ENCODE results near the gene OR6V1. TPM values are rescaled to one million over a fixed set of nuclear protein-coding genes. Genes with fewer than 3 reads are reported as not detected.

Gene OR6V1, protein sequence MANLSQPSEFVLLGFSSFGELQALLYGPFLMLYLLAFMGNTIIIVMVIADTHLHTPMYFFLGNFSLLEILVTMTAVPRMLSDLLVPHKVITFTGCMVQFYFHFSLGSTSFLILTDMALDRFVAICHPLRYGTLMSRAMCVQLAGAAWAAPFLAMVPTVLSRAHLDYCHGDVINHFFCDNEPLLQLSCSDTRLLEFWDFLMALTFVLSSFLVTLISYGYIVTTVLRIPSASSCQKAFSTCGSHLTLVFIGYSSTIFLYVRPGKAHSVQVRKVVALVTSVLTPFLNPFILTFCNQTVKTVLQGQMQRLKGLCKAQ
- not detected for polyA plus RNA-seq (2013)

- Histone ChIP-seq H3K36me3 (ENCODE audit: control insufficient read depth in 4 of 4, insufficient read depth in 4 of 4, low read length in 3 of 4) (no peaks in the 10 kb centered on the region), H3K4me1 (ENCODE audit: control extremely low read depth in 1 of 4, control insufficient read depth in 4 of 4, insufficient read depth in 4 of 4, low read length in 3 of 4) (peaks cover 0 to 17% (median 4%) of the 10 kb centered on the region in 4 experiments), H3K9me3 (ENCODE audit: control extremely low read depth in 1 of 5, control insufficient read depth in 4 of 5, insufficient read depth in 2 of 5, low read depth in 1 of 5, low read length in 4 of 5) (peaks cover 0 to 2% (median 0%) of the 10 kb centered on the region in 5 experiments), H3K4me3 (ENCODE audit: control insufficient read depth in 1 of 7, extremely low read depth in 1 of 7, insufficient read depth in 4 of 7, low read depth in 2 of 7, low read length in 6 of 7) (no peak within 1 kb of the TSS), H3K27ac (ENCODE audit: insufficient read depth in 1 of 2, low read depth in 1 of 2, low read length in 2 of 2, poor library complexity in 1 of 2, severe bottlenecking in 2 of 2) (no peak within 1 kb of the TSS), H3K27me3 (replicated peaks in 2 of 5; ENCODE audit: control insufficient read depth in 4 of 5, insufficient read depth in 5 of 5, low read length in 4 of 5) (no peaks in the 10 kb centered on the region)
- ChIA-PET POLR2A (no interaction called here), CTCF (interaction anchor here (1.5 kb wide), 1 partner anchor 10 kb away, joined by 4 read pairs; no protein-coding TSS in a partner anchor)
- WGBS (ENCODE audit: insufficient coverage) = 100% methylated on average over 4 of the region's 4 CpGs
- DNase-seq = no peak
These were observed at the start of gene OR6V1 for GRCh38 chr7:143052041-143052440. Gene OR6V1 (plus strand): TSS chr7:143052341. CDS start chr7:143052341, 0 bp downstream.

- 90% methylated on average over 5 of the region's 5 CpGs for WGBS (ENCODE audit: insufficient coverage)
- H3K4me3 ChIP-seq (ENCODE audit: control insufficient read depth in 1 of 7, extremely low read depth in 1 of 7, insufficient read depth in 4 of 7, low read depth in 2 of 7, low read length in 6 of 7) = peak overlapping the region in 4 of 7 experiments; percentile 14 to 76 (median 52)
- POLR2A ChIA-PET = interaction anchor here (0.6 kb wide), 1 partner anchor 222 kb away, joined by 3 read pairs; no protein-coding TSS in a partner anchor
These were observed 49.2 kb upstream of the OR6V1 start for GRCh38 chr7:143002898-143003297.

GRCh38 chr7:143003393-143004051 lies 48.6 kb upstream of the OR6V1 start:
- 17% methylated on average over 1 of the region's 6 CpGs for WGBS (ENCODE audit: insufficient coverage)
- POLR2A ChIA-PET = interaction anchor here (0.6 kb wide), 1 partner anchor 221 kb away, joined by 3 read pairs; no protein-coding TSS in a partner anchor
- H3K4me1 ChIP-seq (ENCODE audit: control extremely low read depth in 1 of 4, control insufficient read depth in 4 of 4, insufficient read depth in 4 of 4, low read length in 3 of 4) = peaks cover 0 to 18% (median 3%) of the 10 kb centered on the region in 4 experiments
- peak; percentile 67 to 85 (median 78) for DNase-seq
- no peaks in the 10 kb centered on the region for H3K9me3 ChIP-seq (ENCODE audit: control extremely low read depth in 1 of 5, control insufficient read depth in 4 of 5, insufficient read depth in 2 of 5, low read depth in 1 of 5, low read length in 4 of 5)
- no peak overlapping the region for H3K27ac ChIP-seq (ENCODE audit: insufficient read depth in 1 of 2, low read depth in 1 of 2, low read length in 2 of 2, poor library complexity in 1 of 2, severe bottlenecking in 2 of 2)
- H3K4me3 ChIP-seq (ENCODE audit: control insufficient read depth in 1 of 7, extremely low read depth in 1 of 7, insufficient read depth in 4 of 7, low read depth in 2 of 7, low read length in 6 of 7) = peak overlapping the region in 5 of 7 experiments; percentile 14 to 76 (median 55)
- CTCF ChIA-PET = interaction anchor here (0.9 to 21.3 kb wide), 29 partner anchors 10 to 707 kb away, joined by 3 to 326 read pairs (median 5); partner anchors contain the start of genes EPHB6, OR9A2 and TAS2R40
- no peaks in the 10 kb centered on the region for H3K36me3 ChIP-seq (ENCODE audit: control insufficient read depth in 4 of 4, insufficient read depth in 4 of 4, low read length in 3 of 4)
- H3K27me3 ChIP-seq (replicated peaks in 2 of 5; ENCODE audit: control insufficient read depth in 4 of 5, insufficient read depth in 5 of 5, low read length in 4 of 5) = no peaks in the 10 kb centered on the region

More at GRCh38 chr7:143002898-143003297, 49.2 kb upstream of the OR6V1 start:
- CTCF ChIA-PET = interaction anchor here (0.6 to 21.3 kb wide), 32 partner anchors 8 to 706 kb away, joined by 3 to 326 read pairs (median 4); partner anchors contain the start of genes EPHB6, OR9A2 and TAS2R40
- H3K9me3 ChIP-seq (ENCODE audit: control extremely low read depth in 1 of 5, control insufficient read depth in 4 of 5, insufficient read depth in 2 of 5, low read depth in 1 of 5, low read length in 4 of 5) = no peaks in the 10 kb centered on the region
- H3K27ac ChIP-seq (ENCODE audit: insufficient read depth in 1 of 2, low read depth in 1 of 2, low read length in 2 of 2, poor library complexity in 1 of 2, severe bottlenecking in 2 of 2) = no peak overlapping the region
- no peak for DNase-seq
- no peaks in the 10 kb centered on the region for H3K36me3 ChIP-seq (ENCODE audit: control insufficient read depth in 4 of 4, insufficient read depth in 4 of 4, low read length in 3 of 4)
- H3K27me3 ChIP-seq (replicated peaks in 2 of 5; ENCODE audit: control insufficient read depth in 4 of 5, insufficient read depth in 5 of 5, low read length in 4 of 5) = no peaks in the 10 kb centered on the region
- H3K4me1 ChIP-seq (ENCODE audit: control extremely low read depth in 1 of 4, control insufficient read depth in 4 of 4, insufficient read depth in 4 of 4, low read length in 3 of 4) = peaks cover 0 to 18% (median 3%) of the 10 kb centered on the region in 4 experiments

GRCh38 chr7:143005632-143006260 lies 46.4 kb upstream of the OR6V1 start:
- no peaks in the 10 kb centered on the region for H3K27me3 ChIP-seq (replicated peaks in 2 of 5; ENCODE audit: control insufficient read depth in 4 of 5, insufficient read depth in 5 of 5, low read length in 4 of 5)
- H3K4me3 ChIP-seq (ENCODE audit: control insufficient read depth in 1 of 7, extremely low read depth in 1 of 7, insufficient read depth in 4 of 7, low read depth in 2 of 7, low read length in 6 of 7) = no peak overlapping the region
- ChIA-PET CTCF (interaction anchor here (0.7 to 21.3 kb wide), 14 partner anchors 8 to 652 kb away, joined by 3 to 326 read pairs (median 4); partner anchors contain the start of genes EPHB6 and TAS2R40), POLR2A (no interaction called here)
- 89% methylated on average over 5 of the region's 6 CpGs for WGBS (ENCODE audit: insufficient coverage)
- peak in 2 of 3 donors; percentile 21 to 23 for DNase-seq
- no peaks in the 10 kb centered on the region for H3K36me3 ChIP-seq (ENCODE audit: control insufficient read depth in 4 of 4, insufficient read depth in 4 of 4, low read length in 3 of 4)
- no peak overlapping the region for H3K27ac ChIP-seq (ENCODE audit: insufficient read depth in 1 of 2, low read depth in 1 of 2, low read length in 2 of 2, poor library complexity in 1 of 2, severe bottlenecking in 2 of 2)
- H3K9me3 ChIP-seq (ENCODE audit: control extremely low read depth in 1 of 5, control insufficient read depth in 4 of 5, insufficient read depth in 2 of 5, low read depth in 1 of 5, low read length in 4 of 5) = no peaks in the 10 kb centered on the region
- H3K4me1 ChIP-seq (ENCODE audit: control extremely low read depth in 1 of 4, control insufficient read depth in 4 of 4, insufficient read depth in 4 of 4, low read length in 3 of 4) = peaks cover 0 to 18% (median 3%) of the 10 kb centered on the region in 4 experiments

DNA sequence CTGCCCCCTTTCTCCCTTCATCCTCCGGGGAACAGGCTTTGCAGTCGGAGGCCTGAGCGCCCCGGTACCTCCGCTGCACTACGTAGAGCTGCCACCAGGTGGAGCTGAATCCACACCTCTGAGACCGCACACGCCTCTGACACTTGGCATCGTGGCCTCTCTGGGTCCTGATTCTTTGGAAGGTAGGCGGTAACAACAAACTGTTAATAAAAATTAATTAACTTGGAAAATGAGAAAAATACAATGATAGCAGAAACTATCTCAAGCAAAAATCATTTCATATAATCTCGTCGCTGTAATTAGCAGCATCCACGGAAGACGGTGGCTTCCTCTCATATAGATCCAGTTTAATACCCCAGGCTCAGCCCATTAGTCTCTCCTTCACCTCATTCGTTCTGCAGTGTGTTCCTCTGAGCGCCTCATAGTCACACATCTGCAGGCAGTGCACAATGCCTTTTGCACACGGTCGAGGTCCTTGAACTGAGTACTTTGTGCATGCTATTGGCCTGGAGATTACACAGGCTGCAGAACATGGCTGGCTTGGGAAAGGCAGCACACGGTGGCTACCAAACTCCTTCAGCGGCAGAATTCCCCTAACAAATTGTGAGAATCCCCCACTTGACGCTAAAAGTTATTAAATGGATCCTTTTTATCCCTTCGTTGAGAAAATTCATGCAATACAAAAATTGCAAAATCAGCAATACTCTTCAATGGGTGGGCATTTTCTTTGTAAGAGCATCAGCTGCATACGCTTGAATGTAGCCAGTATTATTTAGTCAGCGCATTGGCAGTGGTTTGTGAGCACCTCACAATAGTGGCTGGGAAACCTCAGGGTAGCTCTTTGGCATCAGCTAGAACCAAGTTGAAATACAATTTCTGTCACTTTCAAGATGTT lies 43.9 kb upstream of the OR6V1 start:
- Histone ChIP-seq H3K36me3 (ENCODE audit: control insufficient read depth in 4 of 4, insufficient read depth in 4 of 4, low read length in 3 of 4) (no peaks in the 10 kb centered on the region), H3K27me3 (replicated peaks in 2 of 5; ENCODE audit: control insufficient read depth in 4 of 5, insufficient read depth in 5 of 5, low read length in 4 of 5) (no peaks in the 10 kb centered on the region), H3K4me3 (ENCODE audit: control insufficient read depth in 1 of 7, extremely low read depth in 1 of 7, insufficient read depth in 4 of 7, low read depth in 2 of 7, low read length in 6 of 7) (no peak overlapping the region), H3K27ac (ENCODE audit: insufficient read depth in 1 of 2, low read depth in 1 of 2, low read length in 2 of 2, poor library complexity in 1 of 2, severe bottlenecking in 2 of 2) (no peak overlapping the region), H3K4me1 (ENCODE audit: control extremely low read depth in 1 of 4, control insufficient read depth in 4 of 4, insufficient read depth in 4 of 4, low read length in 3 of 4) (peaks cover 0 to 14% (median 3%) of the 10 kb centered on the region in 4 experiments), H3K9me3 (ENCODE audit: control extremely low read depth in 1 of 5, control insufficient read depth in 4 of 5, insufficient read depth in 2 of 5, low read depth in 1 of 5, low read length in 4 of 5) (no peaks in the 10 kb centered on the region)
- ChIA-PET CTCF (interaction anchor here (0.7 to 21.3 kb wide), 8 partner anchors 9 to 227 kb away, joined by 3 to 326 read pairs (median 4); partner anchors contain the start of gene TAS2R40), POLR2A (no interaction called here)
- 77% methylated on average over 13 of the region's 24 CpGs for WGBS (ENCODE audit: insufficient coverage)
- peak; percentile 72 to 85 (median 79) for DNase-seq

- CTCF ChIA-PET = interaction anchor here (1.1 to 21.3 kb wide), 2 partner anchors 13 to 207 kb away, joined by 3 to 326 read pairs; partner anchors contain the start of gene TAS2R40
- H3K27me3 ChIP-seq (replicated peaks in 2 of 5; ENCODE audit: control insufficient read depth in 4 of 5, insufficient read depth in 5 of 5, low read length in 4 of 5) = peaks cover 0 to 5% (median 0%) of the 10 kb centered on the region in 5 experiments
- no peak overlapping the region for H3K27ac ChIP-seq (ENCODE audit: insufficient read depth in 1 of 2, low read depth in 1 of 2, low read length in 2 of 2, poor library complexity in 1 of 2, severe bottlenecking in 2 of 2)
- DNase-seq = no peak
- POLR2A ChIA-PET = no interaction called here
- no peaks in the 10 kb centered on the region for H3K9me3 ChIP-seq (ENCODE audit: control extremely low read depth in 1 of 5, control insufficient read depth in 4 of 5, insufficient read depth in 2 of 5, low read depth in 1 of 5, low read length in 4 of 5)
- H3K36me3 ChIP-seq (ENCODE audit: control insufficient read depth in 4 of 4, insufficient read depth in 4 of 4, low read length in 3 of 4) = no peaks in the 10 kb centered on the region
- H3K4me1 ChIP-seq (ENCODE audit: control extremely low read depth in 1 of 4, control insufficient read depth in 4 of 4, insufficient read depth in 4 of 4, low read length in 3 of 4) = no peaks in the 10 kb centered on the region
- 94% methylated on average over 5 of the region's 7 CpGs for WGBS (ENCODE audit: insufficient coverage)
- H3K4me3 ChIP-seq (ENCODE audit: control insufficient read depth in 1 of 7, extremely low read depth in 1 of 7, insufficient read depth in 4 of 7, low read depth in 2 of 7, low read length in 6 of 7) = no peak overlapping the region
These were observed 40.1 kb upstream of the OR6V1 start for GRCh38 chr7:143012001-143012400.
